ENCODE results near the gene MRPS22. TPM values are rescaled to one million over a fixed set of nuclear protein-coding genes. Genes with fewer than 3 reads are reported as not detected.

MRPS22 gene
- polyA plus RNA-seq, 1 experiment = 38.2 TPM

- CTCF ChIA-PET = interaction anchor here (1.3 to 3.7 kb wide), 7 partner anchors 8 to 366 kb away, joined by 3 to 12 read pairs (median 8); no protein-coding TSS in a partner anchor
- Histone ChIP-seq H3K27me3 (ENCODE audit: control insufficient read depth, insufficient read depth, low read length) (no peaks in the 10 kb centered on the region), H3K36me3 (ENCODE audit: control insufficient read depth, insufficient read depth, low read length) (no peaks in the 10 kb centered on the region), H3K4me3 (ENCODE audit: low read depth, low read length) (no peak overlapping the region)
- POLR2A ChIA-PET = interaction anchor here (0.6 to 2.2 kb wide), 4 partner anchors 8 to 18 kb away, joined by 3 to 6 read pairs (median 4); no protein-coding TSS in a partner anchor
- peak; percentile 99 for DNase-seq (ENCODE audit: low read depth)
- TF ChIP-seq, protein P1, sequence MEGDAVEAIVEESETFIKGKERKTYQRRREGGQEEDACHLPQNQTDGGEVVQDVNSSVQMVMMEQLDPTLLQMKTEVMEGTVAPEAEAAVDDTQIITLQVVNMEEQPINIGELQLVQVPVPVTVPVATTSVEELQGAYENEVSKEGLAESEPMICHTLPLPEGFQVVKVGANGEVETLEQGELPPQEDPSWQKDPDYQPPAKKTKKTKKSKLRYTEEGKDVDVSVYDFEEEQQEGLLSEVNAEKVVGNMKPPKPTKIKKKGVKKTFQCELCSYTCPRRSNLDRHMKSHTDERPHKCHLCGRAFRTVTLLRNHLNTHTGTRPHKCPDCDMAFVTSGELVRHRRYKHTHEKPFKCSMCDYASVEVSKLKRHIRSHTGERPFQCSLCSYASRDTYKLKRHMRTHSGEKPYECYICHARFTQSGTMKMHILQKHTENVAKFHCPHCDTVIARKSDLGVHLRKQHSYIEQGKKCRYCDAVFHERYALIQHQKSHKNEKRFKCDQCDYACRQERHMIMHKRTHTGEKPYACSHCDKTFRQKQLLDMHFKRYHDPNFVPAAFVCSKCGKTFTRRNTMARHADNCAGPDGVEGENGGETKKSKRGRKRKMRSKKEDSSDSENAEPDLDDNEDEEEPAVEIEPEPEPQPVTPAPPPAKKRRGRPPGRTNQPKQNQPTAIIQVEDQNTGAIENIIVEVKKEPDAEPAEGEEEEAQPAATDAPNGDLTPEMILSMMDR (IDR thresholded peaks at IDR 0.05; ENCODE audit: insufficient read depth, low read depth, low read length) = no peak
Observed at GRCh38 chr3:139302084-139302800, 41.6 kb upstream of the MRPS22 start.

- H3K27me3 ChIP-seq (ENCODE audit: control insufficient read depth, insufficient read depth, low read length) = no peaks in the 10 kb centered on the region
- POLR2A ChIA-PET = interaction anchor here (0.9 to 2.2 kb wide), 2 partner anchors 8 to 18 kb away, joined by 4 to 6 read pairs; no protein-coding TSS in a partner anchor
- CTCF ChIA-PET = interaction anchor here (1.3 to 3.7 kb wide), 5 partner anchors 15 to 367 kb away, joined by 3 to 12 read pairs (median 9); no protein-coding TSS in a partner anchor
- H3K36me3 ChIP-seq (ENCODE audit: control insufficient read depth, insufficient read depth, low read length) = no peaks in the 10 kb centered on the region
- TF ChIP-seq, protein P1 (IDR thresholded peaks at IDR 0.05; ENCODE audit: insufficient read depth, low read depth, low read length) = no peak
- no peak for DNase-seq (ENCODE audit: low read depth)
- no peak overlapping the region for H3K4me3 ChIP-seq (ENCODE audit: low read depth, low read length)
Observed at GRCh38 chr3:139302801-139303113, 41.1 kb upstream of the MRPS22 start.

DNA sequence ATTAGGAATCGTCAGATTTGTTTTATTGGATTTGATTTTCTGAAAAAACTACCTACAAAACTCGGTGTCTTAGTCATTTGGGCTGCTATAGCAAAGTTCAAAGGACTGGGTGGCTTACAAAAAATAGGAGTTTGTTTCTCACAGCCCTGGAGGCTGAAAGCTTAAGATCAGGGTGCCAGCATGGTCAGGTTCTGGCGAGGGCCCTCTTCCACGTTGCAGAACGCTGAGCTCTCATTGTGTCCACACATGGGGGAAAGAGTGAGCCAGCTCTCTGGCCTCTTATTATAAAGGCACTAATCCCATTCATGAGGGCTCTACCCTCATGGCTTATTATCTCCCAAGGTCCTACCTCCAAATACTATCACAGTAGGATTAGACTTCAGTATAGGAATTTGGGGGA lies 40.6 kb upstream of the MRPS22 start:
- TF ChIP-seq, protein P1 (IDR thresholded peaks at IDR 0.05; ENCODE audit: insufficient read depth, low read depth, low read length) = no peak
- DNase-seq (ENCODE audit: low read depth) = no peak
- Histone ChIP-seq H3K4me3 (ENCODE audit: low read depth, low read length) (no peak overlapping the region), H3K36me3 (ENCODE audit: control insufficient read depth, insufficient read depth, low read length) (no peaks in the 10 kb centered on the region), H3K27me3 (ENCODE audit: control insufficient read depth, insufficient read depth, low read length) (no peaks in the 10 kb centered on the region)
- ChIA-PET POLR2A (interaction anchor here (0.9 kb wide), 1 partner anchor 19 kb away, joined by 4 read pairs; no protein-coding TSS in a partner anchor), CTCF (interaction anchor here (1.3 to 3.7 kb wide), 5 partner anchors 16 to 367 kb away, joined by 3 to 12 read pairs (median 9); no protein-coding TSS in a partner anchor)

- Histone ChIP-seq H3K4me3 (ENCODE audit: low read depth, low read length) (no peak overlapping the region), H3K27me3 (ENCODE audit: control insufficient read depth, insufficient read depth, low read length) (no peaks in the 10 kb centered on the region), H3K36me3 (ENCODE audit: control insufficient read depth, insufficient read depth, low read length) (no peaks in the 10 kb centered on the region)
- TF ChIP-seq, protein P1 (IDR thresholded peaks at IDR 0.05; ENCODE audit: insufficient read depth, low read depth, low read length) = no peak
- no peak for DNase-seq (ENCODE audit: low read depth)
- POLR2A ChIA-PET = no interaction called here
- CTCF ChIA-PET = interaction anchor here (1.2 to 3.7 kb wide), 2 partner anchors 25 to 192 kb away, joined by 5 to 12 read pairs; no protein-coding TSS in a partner anchor
Observed at GRCh38 chr3:139304383-139304782, 39.4 kb upstream of the MRPS22 start.

- Histone ChIP-seq H3K27me3 (ENCODE audit: control insufficient read depth, insufficient read depth, low read length) (no peaks in the 10 kb centered on the region), H3K36me3 (ENCODE audit: control insufficient read depth, insufficient read depth, low read length) (no peaks in the 10 kb centered on the region), H3K4me3 (ENCODE audit: low read depth, low read length) (no peak overlapping the region)
- POLR2A ChIA-PET = no interaction called here
- no peak for DNase-seq (ENCODE audit: low read depth)
- CTCF ChIA-PET = interaction anchor here (1.6 kb wide), 1 partner anchor 23 kb away, joined by 7 read pairs; no protein-coding TSS in a partner anchor
- TF ChIP-seq, protein P1 (IDR thresholded peaks at IDR 0.05; ENCODE audit: insufficient read depth, low read depth, low read length) = no peak
Observed at GRCh38 chr3:139306078-139306477, 37.7 kb upstream of the MRPS22 start.

All from BJ (cell line).